ENCODE results near the gene CELSR1. TPM values are rescaled to one million over a fixed set of nuclear protein-coding genes. Genes with fewer than 3 reads are reported as not detected.

The CELSR1 gene
- total RNA-seq, 1 donor from 2014 or later = 32.9 TPM

DNA sequence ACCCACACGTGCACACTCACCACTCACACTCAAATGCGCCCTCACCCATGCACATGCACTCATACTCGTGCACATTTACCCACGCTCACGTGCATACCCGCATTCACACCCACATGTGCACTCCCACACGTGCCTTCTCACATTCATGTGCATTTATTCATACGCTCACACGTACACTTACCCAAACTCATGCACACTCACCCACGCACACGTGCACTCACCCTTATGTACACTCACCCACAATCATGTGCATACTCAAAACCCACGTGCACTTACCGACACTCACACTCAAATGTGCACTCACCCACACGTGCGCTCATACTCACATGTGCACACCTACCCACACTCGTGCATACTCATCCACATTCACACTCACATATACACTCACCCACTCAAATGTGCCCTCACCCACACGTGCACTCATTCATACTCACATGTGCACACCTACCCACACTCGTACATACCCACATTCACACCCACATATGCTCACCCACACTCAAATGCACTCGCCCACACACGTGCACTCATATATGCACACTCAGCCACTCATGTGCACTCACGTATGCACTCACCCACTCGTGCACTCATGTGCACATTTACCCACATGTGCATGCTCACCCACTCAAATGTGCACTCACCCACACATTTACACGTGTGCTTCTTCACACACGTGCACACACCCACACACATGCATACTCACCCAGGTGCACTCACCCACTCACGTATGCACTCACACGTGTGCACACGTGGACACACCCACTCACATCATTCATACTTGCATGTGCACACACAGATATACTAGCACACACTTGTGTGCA, 117.5 kb downstream of the CELSR1 start:
- intact Hi-C loops (cut with DNase I) = no loop called here
- Histone ChIP-seq H3K36me3 (no peaks in the 10 kb centered on the region), H3K9me3 (no peaks in the 10 kb centered on the region), H3K4me3 (no peak overlapping the region), H3K27ac (no peak overlapping the region), H3K4me1 (no peaks in the 10 kb centered on the region), H3K27me3 (no peaks in the 10 kb centered on the region)
- TF ChIP-seq, protein P1, sequence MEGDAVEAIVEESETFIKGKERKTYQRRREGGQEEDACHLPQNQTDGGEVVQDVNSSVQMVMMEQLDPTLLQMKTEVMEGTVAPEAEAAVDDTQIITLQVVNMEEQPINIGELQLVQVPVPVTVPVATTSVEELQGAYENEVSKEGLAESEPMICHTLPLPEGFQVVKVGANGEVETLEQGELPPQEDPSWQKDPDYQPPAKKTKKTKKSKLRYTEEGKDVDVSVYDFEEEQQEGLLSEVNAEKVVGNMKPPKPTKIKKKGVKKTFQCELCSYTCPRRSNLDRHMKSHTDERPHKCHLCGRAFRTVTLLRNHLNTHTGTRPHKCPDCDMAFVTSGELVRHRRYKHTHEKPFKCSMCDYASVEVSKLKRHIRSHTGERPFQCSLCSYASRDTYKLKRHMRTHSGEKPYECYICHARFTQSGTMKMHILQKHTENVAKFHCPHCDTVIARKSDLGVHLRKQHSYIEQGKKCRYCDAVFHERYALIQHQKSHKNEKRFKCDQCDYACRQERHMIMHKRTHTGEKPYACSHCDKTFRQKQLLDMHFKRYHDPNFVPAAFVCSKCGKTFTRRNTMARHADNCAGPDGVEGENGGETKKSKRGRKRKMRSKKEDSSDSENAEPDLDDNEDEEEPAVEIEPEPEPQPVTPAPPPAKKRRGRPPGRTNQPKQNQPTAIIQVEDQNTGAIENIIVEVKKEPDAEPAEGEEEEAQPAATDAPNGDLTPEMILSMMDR (IDR thresholded peaks at IDR 0.05) = no peak
- TF ChIP-seq POLR2AphosphoS5 (IDR thresholded peaks at IDR 0.05; ENCODE audit: insufficient read depth in 1 of 2, low read depth in 1 of 2) (no peak), POLR2A (IDR thresholded peaks at IDR 0.05) (no peak)
- no peak for DNase-seq (ENCODE audit: extremely low spot score in 2 of 2)

DNA sequence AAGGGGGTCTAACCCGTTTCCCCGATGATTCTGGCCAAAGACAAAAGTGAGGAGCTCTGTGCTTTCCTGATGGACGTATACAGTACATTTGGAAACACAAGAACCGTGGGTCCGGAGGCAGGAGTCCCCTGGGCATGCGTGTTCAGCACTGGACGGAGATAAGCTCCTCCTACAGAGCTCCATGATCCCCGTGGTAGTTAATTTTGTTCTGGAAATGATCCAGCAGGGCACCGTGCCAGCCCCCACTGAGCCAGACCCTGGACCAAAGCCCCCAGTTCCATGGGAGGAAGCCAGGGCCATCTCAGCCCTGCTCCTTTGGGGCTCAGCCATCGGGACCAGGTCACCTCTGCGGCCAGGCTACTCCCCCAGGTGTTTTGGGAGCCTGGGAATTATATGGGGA, 118.6 kb downstream of the CELSR1 start:
- no peaks in the 10 kb centered on the region for H3K27me3 ChIP-seq
- intact Hi-C loops (cut with DNase I) = no loop called here
- no peak for TF ChIP-seq POLR2A (IDR thresholded peaks at IDR 0.05)
- TF ChIP-seq POLR2AphosphoS5 (IDR thresholded peaks at IDR 0.05; ENCODE audit: insufficient read depth in 1 of 2, low read depth in 1 of 2) = no peak
- TF ChIP-seq, protein P1 (IDR thresholded peaks at IDR 0.05) = no peak
- no peaks in the 10 kb centered on the region for H3K4me1 ChIP-seq
- H3K9me3 ChIP-seq = no peaks in the 10 kb centered on the region
- no peak overlapping the region for H3K4me3 ChIP-seq
- no peak overlapping the region for H3K27ac ChIP-seq
- no peaks in the 10 kb centered on the region for H3K36me3 ChIP-seq
- no peak for DNase-seq (ENCODE audit: extremely low spot score in 2 of 2)

DNA sequence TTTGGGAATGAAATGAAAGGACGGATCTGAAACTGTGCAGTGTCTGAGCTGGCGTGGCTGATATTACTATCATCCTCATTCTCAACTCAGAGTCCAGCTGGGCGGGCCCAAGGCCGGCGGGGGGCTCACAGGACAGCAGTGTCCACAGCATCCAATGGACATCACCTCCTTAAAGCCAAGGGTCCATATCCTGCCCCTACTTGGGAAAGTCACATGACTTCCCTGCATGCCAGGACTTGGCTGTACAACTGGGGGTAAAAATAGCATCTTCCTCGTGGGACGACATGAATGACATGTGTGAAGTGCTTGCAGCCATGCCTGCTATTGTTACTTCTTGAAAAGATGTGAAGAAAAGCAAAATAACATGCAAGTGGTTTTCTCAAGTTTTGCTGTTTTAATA, 119.7 kb downstream of the CELSR1 start:
- Histone ChIP-seq H3K27ac (no peak overlapping the region), H3K4me1 (no peaks in the 10 kb centered on the region), H3K27me3 (no peaks in the 10 kb centered on the region), H3K9me3 (no peaks in the 10 kb centered on the region), H3K36me3 (no peaks in the 10 kb centered on the region), H3K4me3 (no peak overlapping the region)
- intact Hi-C loops (cut with DNase I) = no loop called here
- TF ChIP-seq POLR2AphosphoS5 (IDR thresholded peaks at IDR 0.05; ENCODE audit: insufficient read depth in 1 of 2, low read depth in 1 of 2) (no peak), POLR2A (IDR thresholded peaks at IDR 0.05) (no peak)
- TF ChIP-seq, protein P1 (IDR thresholded peaks at IDR 0.05) = no peak
- DNase-seq (ENCODE audit: extremely low spot score in 2 of 2) = no peak

DNA sequence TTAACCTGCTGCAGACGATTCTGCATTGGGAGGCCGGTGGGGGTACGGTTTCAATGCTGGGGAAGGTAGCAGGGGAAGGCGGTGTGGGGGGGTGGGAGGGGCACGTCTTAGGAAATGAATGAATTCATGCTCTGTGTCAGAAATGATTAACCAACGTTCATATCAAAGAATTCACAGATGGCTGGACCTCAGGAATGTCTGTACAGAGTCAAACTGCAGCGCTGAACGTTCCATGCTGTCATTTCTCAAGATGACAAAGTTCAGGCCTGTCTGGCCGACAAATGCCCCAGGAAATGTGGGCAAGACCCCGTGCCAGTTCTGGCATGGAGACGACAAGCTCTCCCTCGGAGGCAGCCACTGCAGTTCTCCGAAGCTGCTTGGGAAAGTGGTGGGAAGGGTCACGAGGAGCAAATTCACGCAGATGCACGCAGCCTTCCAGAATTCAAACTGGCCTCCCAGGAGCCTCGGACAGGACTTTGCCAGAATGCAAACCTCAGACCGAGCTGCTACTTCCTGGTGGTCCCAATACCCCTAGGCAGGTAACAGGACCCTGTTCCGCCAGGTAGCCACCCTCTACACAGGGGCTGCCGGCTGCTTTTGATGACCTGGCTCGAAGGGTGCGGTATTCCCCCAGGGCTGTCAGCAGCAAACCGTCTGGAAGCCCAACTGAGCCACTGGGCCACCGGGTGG, 120.4 kb downstream of the CELSR1 start:
- TF ChIP-seq, protein P1 (IDR thresholded peaks at IDR 0.05) = no peak
- no peak for TF ChIP-seq POLR2A (IDR thresholded peaks at IDR 0.05)
- no peak for TF ChIP-seq POLR2AphosphoS5 (IDR thresholded peaks at IDR 0.05; ENCODE audit: insufficient read depth in 1 of 2, low read depth in 1 of 2)
- no peak for DNase-seq (ENCODE audit: extremely low spot score in 2 of 2)
- no peaks in the 10 kb centered on the region for H3K36me3 ChIP-seq
- H3K27me3 ChIP-seq = no peaks in the 10 kb centered on the region
- no peaks in the 10 kb centered on the region for H3K4me1 ChIP-seq
- no peaks in the 10 kb centered on the region for H3K9me3 ChIP-seq
- H3K4me3 ChIP-seq = no peak overlapping the region
- H3K27ac ChIP-seq = no peak overlapping the region
- intact Hi-C loops (cut with DNase I) = no loop called here

DNA sequence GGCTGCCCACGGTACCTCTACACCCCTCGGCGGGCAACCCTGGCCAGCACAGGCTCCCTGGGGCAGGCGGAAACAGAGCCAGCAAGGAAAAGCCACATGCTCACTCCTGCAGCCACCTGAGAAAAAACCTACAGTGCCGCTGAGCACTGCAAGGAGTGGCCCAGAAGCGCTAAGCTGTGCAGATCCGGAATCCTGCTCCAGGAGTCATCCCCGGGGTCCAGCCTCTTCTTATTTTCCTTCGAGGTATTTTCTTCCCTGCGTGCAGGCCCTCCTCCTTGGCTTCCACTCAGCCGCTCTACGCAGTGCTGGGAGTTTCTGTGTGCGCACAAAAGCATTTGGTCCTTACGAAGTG, 120.9 kb downstream of the CELSR1 start:
- no peak for DNase-seq (ENCODE audit: extremely low spot score in 2 of 2)
- intact Hi-C loops (cut with DNase I) = no loop called here
- no peaks in the 10 kb centered on the region for H3K27me3 ChIP-seq
- no peaks in the 10 kb centered on the region for H3K4me1 ChIP-seq
- H3K9me3 ChIP-seq = no peaks in the 10 kb centered on the region
- TF ChIP-seq POLR2AphosphoS5 (IDR thresholded peaks at IDR 0.05; ENCODE audit: insufficient read depth in 1 of 2, low read depth in 1 of 2) (no peak), POLR2A (IDR thresholded peaks at IDR 0.05) (no peak)
- TF ChIP-seq, protein P1 (IDR thresholded peaks at IDR 0.05) = no peak
- no peak overlapping the region for H3K27ac ChIP-seq
- no peaks in the 10 kb centered on the region for H3K36me3 ChIP-seq
- H3K4me3 ChIP-seq = no peak overlapping the region

Data from vagina (tissue), 2 donors.